CD4-positive, alpha-beta T cell (primary cell): ENCODE data around the gene FCGBP. TPM values are rescaled to one million over a fixed set of nuclear protein-coding genes. Genes with fewer than 3 reads are reported as not detected.

Experiments used
- ATAC-seq: fragments of 200-7000 bp; cut with Tn5 transposase; one replicate; pipeline ENCODE4 v1.10.0; 2022; ENCODE audit warnings: mild to moderate bottlenecking; ENCODE audit not compliant: poor library complexity
- CTCF ChIA-PET: fragments of 350-600 bp; sonication (Branson Sonifier 250); formaldehyde crosslinking; loops from one replicate; lab custom pipeline; 2021; ENCODE audit warnings: antibody characterized with exemption, inconsistent platforms; lab: Charles Lee
- POLR2A ChIA-PET: fragments of 350-600 bp; sonication (Branson Sonifier 250); formaldehyde crosslinking; loops from one replicate; lab custom pipeline; 2021; ENCODE audit warnings: antibody characterized with exemption, inconsistent platforms; lab: Charles Lee
- DNase-seq, 14 experiments: peaks; one replicate each; pipeline ENCODE4 v3.0.0-alpha.2; 2013 to 2020; ENCODE audit warnings: mixed read lengths in 2 of 14
- H3K27ac ChIP-seq, 2 donors: one replicate each; pipeline versions ENCODE4 v1.5.1 to v1.7.0; 2013; ENCODE audit warnings: low read length in 2 of 2, low read depth in 1 of 2, mild to moderate bottlenecking in 1 of 2
- H3K27me3 ChIP-seq, 2 experiments: 1 replicate in 1 of 2; 2 replicates in 1 of 2; pipeline versions ENCODE4 v1.6.1 to v1.7.0; 2013; ENCODE audit warnings: low read length in 2 of 2, control low read depth in 1 of 2, mild to moderate bottlenecking in 1 of 2, moderate library complexity in 1 of 2; ENCODE audit not compliant: insufficient read depth in 2 of 2, control insufficient read depth in 1 of 2
- H3K36me3 ChIP-seq: one replicate; pipeline ENCODE4 v1.6.1; 2013; ENCODE audit warnings: low read length, control low read depth; ENCODE audit not compliant: insufficient read depth
- H3K4me1 ChIP-seq: one replicate; pipeline ENCODE4 v1.6.1; 2013; ENCODE audit warnings: low read length, control low read depth; ENCODE audit not compliant: insufficient read depth
- H3K4me3 ChIP-seq: one replicate; pipeline ENCODE4 v1.5.1; 2013; ENCODE audit warnings: mild to moderate bottlenecking, low read length, moderate library complexity
- H3K9me3 ChIP-seq, 2 experiments: 1 replicate in 1 of 2; 2 replicates in 1 of 2; pipeline versions ENCODE4 v1.6.1 to v1.7.0; 2013; ENCODE audit warnings: low read length in 2 of 2, mild to moderate bottlenecking in 2 of 2, control low read depth in 1 of 2, moderate library complexity in 1 of 2; ENCODE audit not compliant: control insufficient read depth in 1 of 2, insufficient read depth in 1 of 2
- H3K27ac Mint-ChIP-seq: one replicate; pipeline ENCODE4 v1.8.0; 2020; ENCODE audit warnings: mixed read lengths
- H3K27me3 Mint-ChIP-seq: one replicate; pipeline ENCODE4 v1.8.0; 2021; ENCODE audit warnings: mixed read lengths
- H3K36me3 Mint-ChIP-seq: one replicate; pipeline ENCODE4 v1.8.0; 2021; ENCODE audit warnings: low read depth, mixed read lengths
- H3K4me1 Mint-ChIP-seq: one replicate; pipeline ENCODE4 v1.8.0; 2021; ENCODE audit warnings: low read depth, mixed read lengths
- H3K4me3 Mint-ChIP-seq: one replicate; pipeline ENCODE4 v1.8.0; 2020; ENCODE audit warnings: mild to moderate bottlenecking, mixed read lengths
- H3K9me3 Mint-ChIP-seq: one replicate; pipeline ENCODE4 v1.8.0; 2020; ENCODE audit warnings: mixed read lengths
- intact Hi-C, 2 experiments: fragments of 100-400 bp; cut with DNase I in 1 of 2; cut with micrococcal nuclease in 1 of 2; formaldehyde crosslinking; loops; one replicate each; pipeline versions ENCODE4 v1.15.1 to v1.9.0; 2023 to 2025; cut with DNase I, micrococcal nuclease
- total RNA-seq, 174 experiments: library from RNA in 2 of 174; stranded (reverse) in 2 of 174; gene quantifications; one replicate each; pipeline ENCODE4 v1.2.3 and lab custom pipeline; 2021 to 2026
- TF ChIP-seq, protein P1 (sequence below): fragments of 200-600 bp; IDR thresholded peaks from one replicate; pipeline ENCODE4 v1.8.0; 2022; ENCODE audit warnings: antibody characterized with exemption, mild to moderate bottlenecking

FCGBP gene
- total RNA-seq, 2 experiments from 2014 or later: 16.3 to 19.1 TPM

DNA sequence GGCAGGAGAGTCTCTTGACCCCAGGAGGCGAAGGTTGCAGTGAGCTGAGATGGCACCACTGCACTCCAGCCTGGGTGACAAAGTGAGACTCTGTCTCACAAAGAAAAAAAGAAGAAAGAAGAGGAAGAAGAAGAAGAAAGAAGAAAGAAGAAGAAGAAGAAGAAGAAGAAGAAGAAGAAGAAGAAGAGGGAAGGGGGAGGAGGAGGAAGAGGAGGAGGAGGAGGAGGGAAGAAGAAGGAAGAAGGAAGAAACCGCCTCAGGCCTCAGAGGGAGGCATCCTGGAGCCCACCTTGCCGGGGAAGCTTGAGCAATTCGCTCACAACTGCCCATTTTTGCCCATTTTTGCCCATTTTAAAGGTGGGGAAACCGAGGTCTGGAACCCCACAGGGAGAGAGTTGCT lies 9.5 kb downstream of the FCGBP start:
- TF ChIP-seq, protein P1, sequence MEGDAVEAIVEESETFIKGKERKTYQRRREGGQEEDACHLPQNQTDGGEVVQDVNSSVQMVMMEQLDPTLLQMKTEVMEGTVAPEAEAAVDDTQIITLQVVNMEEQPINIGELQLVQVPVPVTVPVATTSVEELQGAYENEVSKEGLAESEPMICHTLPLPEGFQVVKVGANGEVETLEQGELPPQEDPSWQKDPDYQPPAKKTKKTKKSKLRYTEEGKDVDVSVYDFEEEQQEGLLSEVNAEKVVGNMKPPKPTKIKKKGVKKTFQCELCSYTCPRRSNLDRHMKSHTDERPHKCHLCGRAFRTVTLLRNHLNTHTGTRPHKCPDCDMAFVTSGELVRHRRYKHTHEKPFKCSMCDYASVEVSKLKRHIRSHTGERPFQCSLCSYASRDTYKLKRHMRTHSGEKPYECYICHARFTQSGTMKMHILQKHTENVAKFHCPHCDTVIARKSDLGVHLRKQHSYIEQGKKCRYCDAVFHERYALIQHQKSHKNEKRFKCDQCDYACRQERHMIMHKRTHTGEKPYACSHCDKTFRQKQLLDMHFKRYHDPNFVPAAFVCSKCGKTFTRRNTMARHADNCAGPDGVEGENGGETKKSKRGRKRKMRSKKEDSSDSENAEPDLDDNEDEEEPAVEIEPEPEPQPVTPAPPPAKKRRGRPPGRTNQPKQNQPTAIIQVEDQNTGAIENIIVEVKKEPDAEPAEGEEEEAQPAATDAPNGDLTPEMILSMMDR: no peak
- ATAC-seq (no peak), DNase-seq (no peak)
- H3K4me3 ChIP-seq: no peak overlapping the region
- Mint-ChIP-seq H3K27me3 (no peaks in the 10 kb centered on the region), H3K4me3 (no peak overlapping the region), H3K4me1 (peaks cover 28% of the 10 kb centered on the region), H3K36me3 (peaks cover 40% of the 10 kb centered on the region), H3K9me3 (no peaks in the 10 kb centered on the region), H3K27ac (no peak overlapping the region)
- no peak overlapping the region for H3K27ac ChIP-seq
- CTCF ChIA-PET: no interaction called here
- H3K4me1 ChIP-seq: peaks cover 11% of the 10 kb centered on the region
- H3K27me3 ChIP-seq: no peaks in the 10 kb centered on the region
- peaks cover 2% of the 10 kb centered on the region for H3K36me3 ChIP-seq
- no peaks in the 10 kb centered on the region for H3K9me3 ChIP-seq
- POLR2A ChIA-PET: interaction anchor here (1.1 to 1.2 kb wide), 3 partner anchors 15 to 47 kb away, joined by 3 to 5 read pairs (median 3); no protein-coding TSS in a partner anchor
- intact Hi-C loops: no loop called here

GRCh38 chr19:39924389-39924788 lies 10.0 kb downstream of the FCGBP start:
- no peak overlapping the region for H3K27ac Mint-ChIP-seq
- no peak overlapping the region for H3K27ac ChIP-seq
- CTCF ChIA-PET: no interaction called here

DNA sequence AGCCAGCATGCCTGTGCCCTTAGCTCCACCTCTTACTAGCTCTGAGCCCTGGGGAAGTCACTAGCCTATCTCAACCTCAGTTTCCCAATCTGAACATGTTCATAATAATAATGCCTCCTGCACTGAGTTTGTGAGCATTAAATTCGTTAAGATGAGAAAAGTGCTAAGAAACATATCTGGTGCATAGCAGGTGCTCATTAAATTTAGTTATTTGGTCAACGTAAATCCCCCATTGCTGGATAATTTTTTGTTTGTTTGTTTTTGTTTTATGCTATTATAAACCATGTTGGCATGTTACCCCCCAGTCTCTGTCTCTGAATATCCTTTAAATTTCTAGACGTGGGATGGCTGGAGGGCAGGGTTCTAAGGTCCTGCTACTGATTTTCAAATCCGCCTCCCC lies 10.6 kb downstream of the FCGBP start:
- no peak for ATAC-seq
- intact Hi-C loops: no loop called here
- Histone ChIP-seq H3K36me3 (peaks cover 2% of the 10 kb centered on the region), H3K9me3 (no peaks in the 10 kb centered on the region), H3K4me3 (no peak overlapping the region), H3K27ac (no peak overlapping the region), H3K27me3 (no peaks in the 10 kb centered on the region), H3K4me1 (peaks cover 11% of the 10 kb centered on the region)
- Mint-ChIP-seq H3K4me1 (peaks cover 30% of the 10 kb centered on the region), H3K4me3 (no peak overlapping the region), H3K27me3 (no peaks in the 10 kb centered on the region), H3K36me3 (peaks cover 44% of the 10 kb centered on the region), H3K9me3 (no peaks in the 10 kb centered on the region), H3K27ac (no peak overlapping the region)
- TF ChIP-seq, protein P1: no peak
- POLR2A ChIA-PET: no interaction called here
- CTCF ChIA-PET: no interaction called here
- no peak for DNase-seq

More at GRCh38 chr19:39924389-39924788, 10.0 kb downstream of the FCGBP start:
- Histone ChIP-seq H3K4me3 (no peak overlapping the region), H3K9me3 (no peaks in the 10 kb centered on the region), H3K4me1 (peaks cover 11% of the 10 kb centered on the region), H3K36me3 (peaks cover 2% of the 10 kb centered on the region), H3K27me3 (no peaks in the 10 kb centered on the region)
- TF ChIP-seq, protein P1: no peak
- DNase-seq (no peak), ATAC-seq (no peak)
- Mint-ChIP-seq H3K27me3 (no peaks in the 10 kb centered on the region), H3K4me1 (peaks cover 28% of the 10 kb centered on the region), H3K9me3 (no peaks in the 10 kb centered on the region), H3K4me3 (no peak overlapping the region), H3K36me3 (peaks cover 40% of the 10 kb centered on the region)
- intact Hi-C loops: no loop called here
- POLR2A ChIA-PET: no interaction called here
